GM19324 (cell line): ENCODE data around the gene HS6ST2.

Experiments
- ATAC-seq: cut with Tn5 transposase; IDR thresholded peaks from one replicate; pipeline ENCODE4 v1.9.1; 2021; ENCODE audit warnings: mild to moderate bottlenecking, moderate library complexity; ENCODE audit not compliant: unreplicated experiment, low FRiP score

HS6ST2 gene

DNA sequence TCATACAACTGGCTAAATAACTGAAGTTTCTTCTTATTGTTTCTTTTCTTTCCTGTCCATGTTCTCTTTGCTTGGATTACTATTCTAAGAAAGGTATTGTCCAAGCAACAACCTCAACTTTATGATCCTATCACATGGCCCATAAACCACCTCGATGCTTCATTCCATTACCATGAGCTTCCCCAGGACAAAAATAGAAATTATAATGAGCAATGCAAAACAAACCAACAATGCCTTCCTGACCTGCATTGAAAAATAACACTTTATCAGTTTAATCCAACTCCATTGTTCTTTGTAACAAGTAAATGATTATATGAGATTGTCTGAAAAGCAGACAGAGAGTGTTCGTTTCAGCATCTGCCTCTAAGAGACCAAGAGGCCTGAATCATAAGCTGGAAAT is 148.8 kb downstream of the HS6ST2 start:
- no peak for ATAC-seq

DNA sequence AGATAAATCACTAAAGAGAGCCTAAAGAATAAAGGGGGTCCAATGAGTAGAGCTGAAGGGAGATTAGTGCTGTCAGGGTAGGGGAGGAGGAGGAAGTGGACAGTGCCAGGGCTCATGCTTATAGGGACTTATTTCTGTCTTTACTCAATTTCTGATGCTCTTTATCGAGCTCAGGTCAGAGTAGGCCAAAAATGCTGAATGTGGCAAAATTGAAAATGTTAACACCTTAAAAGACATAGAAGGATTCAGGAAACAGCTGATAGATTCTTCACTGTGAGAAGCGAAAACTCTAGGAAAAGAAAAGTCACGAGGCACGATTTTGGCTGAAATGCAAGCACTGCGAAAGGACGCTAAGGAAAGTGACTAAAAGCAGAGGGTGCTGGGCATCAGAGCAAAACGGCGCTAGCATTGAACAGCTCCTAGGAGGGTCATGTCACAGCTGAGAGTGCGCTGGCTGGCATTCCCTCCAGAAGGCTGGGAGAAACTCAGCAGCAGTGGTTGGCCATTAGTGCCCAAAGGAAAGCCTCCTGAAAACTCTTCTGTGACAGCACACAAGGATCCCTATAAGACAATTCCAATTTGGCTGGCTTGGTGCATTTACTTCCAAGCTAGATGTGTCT is 150.9 kb downstream of the HS6ST2 start:
- no peak for ATAC-seq

DNA sequence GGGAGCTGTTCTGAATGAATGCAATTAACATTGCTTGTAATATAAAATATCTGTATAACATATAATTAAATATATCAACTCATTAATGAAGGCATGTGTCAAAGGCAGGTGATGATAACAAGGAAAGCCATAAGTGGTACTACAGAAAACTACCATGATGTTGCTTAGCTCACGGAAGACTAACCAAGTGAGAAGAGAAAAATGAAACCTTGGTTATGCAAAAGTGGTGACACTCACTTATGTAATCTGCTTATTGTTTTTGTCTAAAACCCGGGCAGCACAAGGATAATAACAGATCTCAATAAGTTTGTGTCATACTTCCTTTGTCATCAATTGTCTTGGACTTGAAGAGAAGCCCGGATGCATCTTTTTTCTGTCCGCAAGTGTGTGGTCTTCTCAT is 156.4 kb downstream of the HS6ST2 start:
- peak; percentile 56 for ATAC-seq

DNA sequence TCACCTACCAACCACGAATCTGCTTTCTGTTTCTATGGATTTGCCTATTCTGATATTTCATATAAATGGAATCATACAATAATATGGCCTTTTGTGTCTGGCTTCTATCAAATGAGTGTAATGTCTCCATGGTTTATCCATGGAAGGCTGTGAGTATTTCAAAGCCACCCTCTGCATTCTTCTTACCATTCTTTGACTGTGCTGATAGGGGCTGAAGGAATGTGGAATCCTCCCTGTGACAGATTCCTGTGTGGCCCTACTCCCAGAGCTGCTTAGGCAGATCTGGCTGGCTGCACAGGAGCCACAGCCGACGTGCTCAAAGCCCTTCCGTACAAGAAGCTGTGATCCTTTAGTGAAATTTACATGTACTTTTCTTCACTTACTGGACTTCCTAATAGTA is 163.2 kb downstream of the HS6ST2 start:
- no peak for ATAC-seq

DNA sequence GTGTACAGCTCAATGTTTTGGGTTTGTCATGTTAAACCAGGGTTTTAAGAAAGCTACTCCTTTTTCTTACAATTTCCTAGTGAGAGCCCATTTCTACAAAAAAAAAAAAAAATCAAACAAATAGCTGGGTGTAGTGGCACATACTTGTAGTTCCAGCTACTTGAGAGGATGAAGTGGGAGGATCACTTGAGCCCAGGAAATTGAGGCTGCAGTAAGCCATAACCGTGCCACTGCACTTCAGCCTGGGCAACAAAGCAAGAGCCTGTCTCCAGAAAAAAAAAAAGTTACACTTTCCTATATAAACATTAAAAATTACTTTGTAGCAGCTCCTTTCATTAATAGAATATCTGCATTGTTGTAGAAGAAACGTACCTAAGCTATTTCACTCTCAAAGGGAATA is 166.7 kb downstream of the HS6ST2 start:
- no peak for ATAC-seq

DNA sequence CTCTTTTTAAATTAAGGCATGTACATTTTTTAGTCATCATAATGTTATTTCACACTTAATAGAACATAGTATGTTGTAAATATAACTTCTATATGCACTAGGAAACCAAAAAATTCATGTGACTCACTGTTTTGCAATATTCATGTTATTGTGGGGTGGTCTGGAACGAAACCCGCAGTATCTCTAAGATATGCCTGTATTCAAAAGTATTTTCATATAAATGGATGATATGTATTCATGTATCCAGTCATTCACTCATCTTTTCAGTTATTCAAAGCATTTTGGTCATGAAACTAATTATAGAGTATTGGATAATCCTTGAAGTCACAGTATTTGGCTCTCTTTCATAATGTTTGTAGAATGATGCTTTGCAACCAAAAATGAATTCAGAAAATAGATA is 168.1 kb downstream of the HS6ST2 start:
- no peak for ATAC-seq

DNA sequence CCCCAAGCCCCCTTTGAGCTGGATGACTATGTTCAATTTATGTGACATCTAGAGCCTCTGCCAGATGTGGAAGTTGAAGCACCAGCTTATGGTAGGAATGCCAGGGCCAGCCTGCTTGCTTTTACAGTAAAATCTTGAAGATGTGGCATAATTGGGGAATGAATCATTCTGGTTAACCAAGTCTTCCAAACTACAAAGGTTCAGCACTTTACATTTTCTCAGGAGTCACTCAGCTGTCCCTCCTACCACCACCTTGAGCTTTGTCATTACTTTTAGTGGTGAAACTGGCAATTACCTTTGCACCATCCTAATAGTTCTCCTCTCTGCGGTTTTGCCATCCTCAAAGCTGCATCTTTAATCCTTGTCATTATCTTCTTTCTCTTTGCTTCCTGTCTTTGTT is 172.2 kb downstream of the HS6ST2 start:
- no peak for ATAC-seq

DNA sequence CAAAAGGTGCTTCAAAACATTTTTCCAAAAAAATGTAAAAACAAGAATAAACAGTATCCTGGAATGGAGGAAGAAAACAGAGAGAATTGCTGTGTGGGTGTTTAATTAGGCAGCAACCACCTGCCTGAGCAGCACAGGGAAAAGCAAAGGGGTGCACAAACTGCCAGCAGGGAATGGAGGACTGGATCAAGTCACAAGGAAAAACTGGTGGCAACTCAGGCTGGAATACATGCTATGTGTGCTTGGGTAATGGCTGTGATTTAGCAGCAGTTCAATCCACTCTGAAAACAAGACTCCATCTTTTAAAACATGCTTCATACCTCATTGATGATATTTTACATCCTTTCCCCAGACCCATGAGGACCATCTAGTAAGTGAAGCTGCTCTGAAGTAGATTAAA is 179.5 kb downstream of the HS6ST2 start:
- ATAC-seq = no peak

DNA sequence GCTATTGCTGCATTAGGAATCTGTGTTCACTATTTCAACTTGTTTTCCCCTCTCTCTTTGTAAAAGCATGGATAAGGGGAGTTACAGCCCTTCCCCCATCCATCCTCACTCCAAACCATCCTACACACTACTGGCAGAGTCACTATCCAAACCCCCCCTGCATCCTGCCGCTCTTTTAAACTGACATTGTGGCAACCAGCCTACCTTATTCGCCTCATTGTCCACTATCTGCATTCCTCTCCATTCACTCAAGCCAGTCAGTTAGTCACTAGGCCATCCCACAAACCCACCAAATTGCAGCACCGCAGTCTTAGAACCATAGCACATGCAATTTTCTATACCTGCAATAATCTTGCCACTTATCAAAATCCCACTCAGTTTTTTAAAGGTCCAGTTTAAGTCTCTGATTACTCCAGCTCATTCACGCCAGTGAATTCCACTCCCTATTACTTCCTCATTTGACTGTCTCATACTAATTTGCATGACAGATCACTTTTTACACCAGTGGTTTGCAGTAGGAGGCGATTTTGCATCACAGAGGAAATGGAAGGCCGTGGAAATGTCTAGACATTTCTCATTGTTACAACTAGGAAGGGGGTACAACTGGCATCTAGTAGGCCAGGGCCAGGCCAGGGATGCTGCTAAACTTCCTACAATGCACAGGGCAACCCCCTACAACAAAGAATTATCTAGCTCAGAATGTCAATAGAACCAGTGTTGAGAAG is 181.8 kb downstream of the HS6ST2 start:
- peak; percentile 44 for ATAC-seq

DNA sequence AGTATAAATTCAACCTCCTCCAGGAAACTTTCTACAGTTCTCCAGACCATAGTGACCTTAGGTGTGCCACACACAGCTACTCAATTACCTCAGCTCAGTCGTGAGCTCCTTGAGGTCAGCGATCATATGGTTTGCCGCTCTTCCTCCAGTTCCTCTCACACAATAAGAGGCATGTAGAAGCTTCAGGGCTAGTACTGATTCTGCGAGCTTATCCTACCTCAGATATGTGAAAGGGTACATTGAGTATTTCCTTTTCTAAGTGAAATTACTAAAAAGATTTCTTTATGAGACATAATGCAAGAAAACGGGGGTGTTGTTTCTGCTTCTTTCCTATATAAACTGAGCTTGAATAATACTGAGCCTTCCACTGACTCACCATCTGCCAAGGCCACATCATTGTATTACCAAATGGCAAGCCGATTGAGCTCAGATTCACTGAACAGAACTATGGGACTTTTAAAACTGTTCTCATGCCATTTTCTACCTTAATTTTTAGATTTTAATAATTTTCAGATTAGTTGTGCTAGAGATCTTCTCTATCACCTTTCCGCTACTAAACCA is 183.1 kb downstream of the HS6ST2 start:
- no peak for ATAC-seq

DNA sequence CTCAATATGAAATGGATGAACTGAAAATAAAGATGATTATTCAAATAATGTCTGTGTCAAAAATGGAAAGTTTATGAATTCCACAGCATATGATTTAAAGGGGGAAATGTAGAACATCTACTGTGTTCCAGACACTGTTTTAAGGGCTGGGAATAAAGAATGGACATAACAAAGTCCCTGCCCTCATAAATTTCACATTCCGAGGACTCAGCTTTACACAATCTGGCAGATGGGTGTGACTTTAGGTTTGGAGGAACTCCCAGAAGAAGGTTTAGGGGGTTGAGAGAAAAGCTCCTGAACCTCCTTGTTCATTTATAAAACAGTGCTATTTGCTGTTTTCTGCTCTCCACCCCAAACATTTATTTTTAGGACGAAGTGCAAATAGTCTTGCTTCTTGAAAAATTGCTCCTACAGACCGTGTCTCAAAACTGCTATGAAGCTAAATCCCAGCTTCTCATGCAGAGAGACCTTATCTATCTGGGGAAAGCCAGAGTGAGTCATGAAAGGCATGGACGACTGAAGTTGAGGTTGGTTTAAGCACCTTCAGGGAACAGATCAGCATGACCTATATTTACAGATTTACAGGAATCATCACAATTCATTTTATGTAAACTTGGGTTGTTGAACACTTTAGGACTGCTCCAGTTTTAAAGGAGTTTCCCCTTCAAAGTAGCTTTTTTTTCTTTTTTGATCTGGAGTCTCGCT is 184.3 kb downstream of the HS6ST2 start:
- no peak for ATAC-seq

DNA sequence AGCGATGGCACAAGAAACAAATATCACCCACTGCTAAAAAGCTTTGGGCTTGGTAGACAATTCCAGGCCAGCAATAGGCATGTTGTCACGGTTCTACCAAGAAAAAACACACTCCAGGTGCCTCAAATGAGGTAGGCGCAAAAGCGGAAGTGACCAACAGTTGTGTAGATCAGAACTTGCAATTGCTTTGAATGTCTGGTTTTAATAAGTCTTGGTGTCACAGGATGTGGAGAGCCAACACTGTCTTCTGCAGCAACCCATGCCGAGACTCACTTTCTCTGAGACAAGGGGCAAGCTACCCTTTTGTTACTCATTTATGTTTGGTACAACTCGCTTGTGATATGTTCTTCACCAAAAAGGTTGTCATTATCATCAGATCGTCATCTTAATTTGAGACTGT is 188.8 kb downstream of the HS6ST2 start:
- no peak for ATAC-seq

DNA sequence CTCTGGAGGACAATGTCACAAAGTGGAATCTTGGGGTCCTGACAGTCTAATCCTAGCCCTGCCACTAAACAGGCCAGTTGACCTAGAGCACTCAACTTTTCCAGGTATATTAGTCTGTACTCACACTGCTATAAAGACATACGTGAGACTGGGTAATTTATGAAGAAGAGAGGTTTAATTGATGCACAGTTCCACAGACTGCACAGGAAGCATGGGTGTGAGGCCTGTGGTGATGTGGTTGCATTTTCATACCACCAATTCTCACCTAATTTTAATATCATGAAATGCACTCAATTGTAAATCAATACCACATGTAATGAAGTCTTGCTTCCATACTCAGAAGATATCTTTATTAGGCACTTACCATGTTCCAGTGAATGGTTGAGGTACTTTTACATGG is 192.0 kb downstream of the HS6ST2 start:
- no peak for ATAC-seq

DNA sequence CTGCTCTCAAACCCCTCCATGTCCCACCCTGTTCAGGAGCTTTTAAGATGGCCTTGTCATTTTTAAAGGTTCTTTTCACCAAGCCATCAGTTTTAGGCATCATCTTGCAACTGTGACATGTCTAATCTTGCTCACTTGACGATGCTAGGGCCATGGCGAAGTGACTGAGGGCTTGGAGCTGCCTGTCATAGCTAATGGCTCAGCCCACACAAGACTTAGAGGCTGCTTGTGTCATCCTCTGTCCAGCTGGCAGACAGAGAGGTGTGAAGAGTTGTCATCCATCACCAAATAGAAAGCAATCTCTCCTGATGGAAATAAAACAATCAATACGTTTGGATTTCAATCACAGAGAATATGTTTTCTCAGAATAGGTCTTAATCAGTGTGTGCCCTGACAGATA is 194.9 kb downstream of the HS6ST2 start:
- no peak for ATAC-seq

DNA sequence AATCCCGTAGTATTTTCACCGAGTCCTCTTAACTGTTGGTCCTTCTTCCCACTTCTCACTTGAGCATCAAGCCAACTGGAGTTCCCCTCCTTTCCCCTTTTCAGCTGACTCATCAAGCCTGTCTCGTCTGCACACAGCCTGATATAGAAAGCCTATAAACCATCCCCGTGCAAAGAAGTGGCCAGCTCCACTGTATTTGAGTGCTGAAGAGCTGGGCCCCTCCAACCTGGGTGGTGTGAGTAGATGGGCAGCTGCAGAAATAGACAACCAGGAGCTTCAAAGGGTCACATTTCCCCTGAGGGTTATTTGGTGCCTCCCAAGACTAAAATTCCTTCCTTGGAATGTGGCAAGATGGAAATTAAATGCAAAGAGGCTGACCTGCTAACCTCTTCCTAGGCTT is 199.7 kb downstream of the HS6ST2 start:
- no peak for ATAC-seq

DNA sequence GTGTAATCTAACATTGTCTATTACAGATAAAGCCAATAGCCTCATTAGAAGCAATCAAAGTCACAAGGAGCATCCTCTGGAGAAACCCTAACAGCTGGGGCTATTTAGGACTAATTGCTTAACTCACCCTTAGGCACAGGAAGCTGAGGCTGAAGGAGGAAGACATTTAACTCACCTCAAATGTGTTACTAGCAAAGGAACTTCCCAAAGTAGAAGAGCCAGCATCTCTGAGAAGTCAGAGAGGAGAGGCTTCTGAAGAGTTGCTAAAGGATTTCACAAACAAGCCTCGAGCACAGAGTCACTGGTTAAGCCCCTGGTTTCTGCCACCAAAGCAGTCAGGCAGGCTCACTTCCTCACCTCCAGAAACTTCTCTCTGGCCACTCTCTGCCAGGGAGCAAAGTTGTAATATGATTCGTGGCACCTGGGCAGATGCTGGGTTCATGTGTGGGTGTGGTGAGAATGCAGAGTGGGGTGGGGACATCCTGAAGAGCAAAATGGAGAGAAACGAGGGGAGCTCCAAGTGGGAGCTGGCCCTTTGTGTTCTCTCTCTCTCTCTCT is 201.3 kb downstream of the HS6ST2 start:
- ATAC-seq = no peak

DNA sequence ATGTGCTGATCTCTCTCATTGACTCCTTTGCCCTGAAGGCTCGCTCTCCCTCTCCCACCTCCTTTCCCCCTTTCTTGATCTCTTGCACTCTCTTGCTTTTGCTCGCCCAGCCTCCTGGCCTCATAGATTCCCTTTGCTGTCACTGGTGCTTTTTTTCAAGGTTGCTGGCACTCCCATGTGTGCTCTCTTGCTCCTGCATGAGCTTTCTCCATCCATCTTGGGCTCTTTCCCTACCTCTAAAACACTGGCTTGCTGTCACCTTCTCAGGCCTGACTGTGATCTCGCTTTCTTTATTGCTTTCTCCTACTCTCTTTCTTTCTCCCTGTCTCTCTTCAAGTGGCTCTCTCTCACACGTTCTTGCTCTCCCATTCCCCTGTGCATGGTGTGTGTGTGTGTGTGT is 202.0 kb downstream of the HS6ST2 start:
- no peak for ATAC-seq

DNA sequence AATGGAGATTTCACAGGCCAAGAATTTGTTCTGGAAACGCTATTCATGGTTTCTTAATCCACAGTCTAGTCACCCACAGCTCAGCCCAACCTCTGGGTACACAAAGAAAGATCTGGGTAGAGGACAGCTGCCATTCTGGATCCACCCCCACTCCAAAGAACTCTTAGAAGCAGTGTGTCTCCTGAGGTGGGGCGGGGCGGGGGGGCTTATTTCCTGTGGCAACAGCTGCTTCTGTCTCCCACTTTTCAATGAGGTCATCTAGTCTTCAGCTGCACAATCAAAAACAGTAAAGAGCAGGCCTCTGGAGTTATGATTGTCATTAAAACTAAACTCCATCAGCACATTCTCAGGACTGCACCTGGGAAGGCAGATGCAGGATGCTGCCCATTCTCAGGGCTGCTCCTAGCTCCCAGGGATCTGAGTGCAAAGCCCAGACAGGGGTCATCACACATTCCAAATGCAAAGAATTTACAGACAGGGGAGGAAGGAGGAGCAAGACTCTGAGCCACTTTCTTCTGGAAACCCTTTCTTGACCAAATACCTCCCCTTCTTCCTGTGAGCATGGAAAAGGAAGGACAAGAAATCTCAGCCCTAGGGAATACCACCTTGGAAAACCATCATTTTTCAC is 207.3 kb downstream of the HS6ST2 start:
- ATAC-seq = no peak

DNA sequence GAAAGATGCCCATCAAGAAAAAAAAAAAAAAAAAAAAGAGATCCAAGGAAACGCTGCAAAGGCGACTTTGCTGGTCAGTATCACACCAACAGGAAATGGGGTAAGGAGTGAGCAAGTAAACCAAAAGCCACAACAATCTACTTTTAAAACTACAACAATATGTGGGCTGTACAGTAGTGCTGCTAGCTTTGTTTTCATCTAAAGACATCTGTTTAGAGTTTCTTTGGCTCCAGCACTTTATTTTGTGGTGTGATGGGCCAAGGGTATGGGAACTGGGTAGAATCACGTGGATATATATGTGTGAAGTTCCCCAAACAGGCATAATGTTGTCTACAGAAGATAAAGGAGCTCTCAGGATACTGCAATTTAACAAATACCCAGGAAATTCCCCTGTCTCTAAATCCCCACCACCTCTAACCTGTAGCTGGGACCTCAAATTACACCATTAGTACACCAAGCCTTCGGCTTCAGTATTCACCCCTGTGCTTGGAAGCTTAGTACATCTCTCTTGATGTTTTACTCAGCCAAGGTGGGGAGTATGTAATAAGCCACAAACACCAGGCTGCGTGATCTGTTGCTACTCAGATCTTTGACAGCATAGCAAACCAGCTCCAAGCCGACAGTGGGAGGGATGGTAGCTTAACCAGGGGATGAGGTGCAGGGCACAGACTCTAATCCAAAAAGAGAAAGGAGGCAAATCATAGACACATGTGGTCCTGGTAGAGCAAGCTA is 207.9 kb downstream of the HS6ST2 start:
- ATAC-seq = no peak

DNA sequence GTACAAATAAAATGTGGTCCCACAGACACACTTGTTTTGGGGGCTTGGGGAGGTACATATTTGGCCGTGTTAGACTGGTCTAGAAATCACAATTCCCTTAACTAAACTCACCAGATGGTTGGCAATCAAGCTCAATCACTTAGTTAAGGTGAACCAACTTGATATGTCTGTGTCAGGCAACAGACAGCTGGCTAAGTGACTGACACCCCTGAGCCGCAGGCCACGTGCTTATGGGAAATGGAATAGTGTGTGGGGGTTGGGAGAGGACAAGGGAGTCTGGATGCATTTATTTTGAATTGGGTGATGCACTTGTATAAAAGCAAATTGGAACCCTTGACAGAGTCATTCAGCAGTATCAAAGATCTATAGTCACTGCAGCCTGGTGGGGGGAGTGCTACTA is 209.0 kb downstream of the HS6ST2 start:
- no peak for ATAC-seq
